Measurements from ENCODE around the gene LMTK2.

Gene LMTK2

GRCh38 chr7:98234429-98235147, 127.9 kb downstream of the LMTK2 start:
- DNase-seq (ENCODE audit: low spot score), result no peak

GRCh38 chr7:98235901-98236300, 129.2 kb downstream of the LMTK2 start:
- no peak for DNase-seq (ENCODE audit: low spot score)

- DNase-seq (ENCODE audit: low spot score), result no peak
Measured at GRCh38 chr7:98236355-98237185, 129.9 kb downstream of the LMTK2 start.

- no peak for DNase-seq (ENCODE audit: low spot score)
Measured at GRCh38 chr7:98238076-98238475, 131.4 kb downstream of the LMTK2 start.

GRCh38 chr7:98238976-98239375, 132.3 kb downstream of the LMTK2 start:
- no peak for DNase-seq (ENCODE audit: low spot score)

GRCh38 chr7:98240961-98241673, 134.5 kb downstream of the LMTK2 start:
- DNase-seq (ENCODE audit: low spot score), result peak; percentile 79

GRCh38 chr7:98241674-98242241, 135.1 kb downstream of the LMTK2 start:
- DNase-seq (ENCODE audit: low spot score), result no peak

- DNase-seq (ENCODE audit: low spot score), result no peak
Measured at GRCh38 chr7:98242342-98242741, 135.7 kb downstream of the LMTK2 start.

GRCh38 chr7:98242934-98243333, 136.3 kb downstream of the LMTK2 start:
- no peak for DNase-seq (ENCODE audit: low spot score)

- no peak for DNase-seq (ENCODE audit: low spot score)
Measured at GRCh38 chr7:98244871-98245270, 138.2 kb downstream of the LMTK2 start.

- DNase-seq (ENCODE audit: low spot score), result no peak
Measured at GRCh38 chr7:98248156-98248555, 141.5 kb downstream of the LMTK2 start.

GRCh38 chr7:98249106-98249505, 142.4 kb downstream of the LMTK2 start:
- DNase-seq (ENCODE audit: low spot score), result no peak

- DNase-seq (ENCODE audit: low spot score), result no peak
Measured at GRCh38 chr7:98250789-98251188, 144.1 kb downstream of the LMTK2 start.

- DNase-seq (ENCODE audit: low spot score), result no peak
Measured at GRCh38 chr7:98251231-98251600, 144.6 kb downstream of the LMTK2 start.

GRCh38 chr7:98251601-98252424, 145.2 kb downstream of the LMTK2 start, which contains the start of gene TECPR1:
TSS of gene TECPR1 (minus strand) at chr7:98252232. CDS start at chr7:98246146, 6,086 bp downstream.
- peak; percentile 98 for DNase-seq (ENCODE audit: low spot score)

GRCh38 chr7:98252425-98253054, 145.9 kb downstream of the LMTK2 start:
- no peak for DNase-seq (ENCODE audit: low spot score)

GRCh38 chr7:98254516-98254915, 147.9 kb downstream of the LMTK2 start:
- DNase-seq (ENCODE audit: low spot score), result no peak

GRCh38 chr7:98254951-98255610, 148.4 kb downstream of the LMTK2 start:
- no peak for DNase-seq (ENCODE audit: low spot score)

GRCh38 chr7:98256431-98256830, 149.8 kb downstream of the LMTK2 start:
- no peak for DNase-seq (ENCODE audit: low spot score)

GRCh38 chr7:98257701-98258100, 151.0 kb downstream of the LMTK2 start:
- no peak for DNase-seq (ENCODE audit: low spot score)

All from COLO829 (cell line).